ENCODE measurements around the gene FHOD3. TPM values are rescaled to one million over a fixed set of nuclear protein-coding genes. Genes with fewer than 3 reads are reported as not detected.

The FHOD3 gene
- total and polyA plus RNA-seq, 9 of the 15 experiments (the other 6 are each of a cell fraction or from before 2014, with no cell fraction given) = 0.11 TPM; not detected in 8

DNA sequence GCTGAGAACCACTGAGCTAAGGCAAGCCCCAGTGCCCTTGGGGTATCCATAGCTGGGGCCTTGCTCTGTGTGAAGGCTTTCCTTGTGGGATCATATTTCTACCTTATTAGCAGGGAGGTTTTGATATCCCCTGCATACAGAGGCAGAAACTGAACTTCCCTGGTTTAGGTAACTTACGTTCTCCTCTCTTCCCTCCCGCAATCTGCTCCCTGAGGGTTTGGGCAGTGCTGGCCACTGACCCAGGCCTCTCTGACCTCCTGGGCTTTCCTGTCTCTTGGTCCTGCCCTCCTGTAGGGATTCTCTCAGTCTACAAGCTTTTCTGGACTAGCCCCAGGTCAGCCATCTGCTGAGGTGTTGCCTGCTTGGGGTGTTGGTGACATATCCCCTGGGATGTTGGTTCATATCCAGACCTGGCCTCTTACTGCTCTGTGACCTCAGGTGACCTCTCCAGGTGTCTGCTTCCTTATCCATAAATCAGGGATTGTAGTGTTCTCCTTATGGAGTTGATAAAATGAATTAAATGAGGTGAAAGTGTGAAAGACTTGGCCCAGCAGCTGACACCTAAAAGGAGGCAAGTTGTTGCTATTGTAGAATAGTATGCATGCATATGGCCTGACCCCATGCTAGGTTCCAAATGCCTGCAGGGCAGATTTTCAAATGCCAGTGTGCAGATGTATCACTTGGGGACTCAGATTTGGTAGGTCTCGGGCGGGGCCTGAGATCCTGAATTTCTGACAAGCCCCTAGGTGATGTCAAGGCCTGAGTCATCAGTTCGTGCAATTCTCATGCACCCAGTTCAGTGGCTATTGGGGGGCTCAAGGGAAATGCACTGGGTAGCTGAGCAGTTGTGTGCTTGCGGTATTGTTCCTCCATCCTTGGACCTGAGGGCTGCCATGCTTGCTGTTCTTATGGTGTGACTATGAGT, 106.6 kb downstream of the FHOD3 start:
- no peaks in the 10 kb centered on the region; the same call in 1 of the 2 replicates for H4K20me1 ChIP-seq (replicated peaks; ENCODE audit: control insufficient read depth, insufficient read depth, low read length)
- no peaks in the 10 kb centered on the region for H3K9me1 ChIP-seq (ENCODE audit: control insufficient read depth, insufficient read depth, low read length)
- ChIA-PET POLR2A (interaction anchor here (0.6 to 1.4 kb wide), 3 partner anchors 27 to 432 kb away, joined by 3 to 4 read pairs (median 3); partner anchors contain the start of gene RMP24), CTCF (ENCODE audit: low intra/inter-chr PET ratio) (no interaction called here)
- no peaks in the 10 kb centered on the region for H3K79me2 ChIP-seq (ENCODE audit: control insufficient read depth, insufficient read depth, low read length)
- DNase-seq (ENCODE audit: extremely low read depth in 1 of 4, low spot score in 3 of 4) (no peak), ATAC-seq (no peak), FAIRE-seq (no peak)
- no peaks in the 10 kb centered on the region for H3K9me3 ChIP-seq (replicated peaks; ENCODE audit: control insufficient read depth, insufficient read depth, low read depth, low read length)
- no peak overlapping the region for H3K9ac ChIP-seq (ENCODE audit: insufficient read depth in 1 of 2, low read depth in 2 of 2, low read length in 2 of 2)
- no peak overlapping the region for H3K27ac ChIP-seq (ENCODE audit: extremely low read depth, low read depth, low read length)
- 2% methylated on average over 6 of the region's 6 CpGs for WGBS (ENCODE audit: insufficient coverage, low coverage, missing lambda C conversion rate)
- no peak overlapping the region for H3K4me2 ChIP-seq (ENCODE audit: insufficient read depth, low read length)
- no peak overlapping the region for H2AFZ ChIP-seq (ENCODE audit: low read depth, low read length)
- no TSS peak for BruUV-seq (replicated peaks)
- in situ Hi-C loops (cut with MboI) (no loop called here), intact Hi-C loops (cut with micrococcal nuclease) (no loop called here)
- H3K4me3 ChIP-seq = no peak overlapping the region
- no peaks in the 10 kb centered on the region for H3K4me1 ChIP-seq (replicated peaks in 1 of 2; ENCODE audit: control insufficient read depth in 2 of 2, insufficient read depth in 2 of 2, low read length in 2 of 2)
- no peaks in the 10 kb centered on the region for H3K36me3 ChIP-seq (ENCODE audit: control insufficient read depth, insufficient read depth, low read length)
- no peak for TF ChIP-seq ZNF639 (CRISPR knock-in tag; conservative IDR thresholded peaks at IDR 0.05 in 1 of 2, IDR thresholded peaks at IDR 0.05 in 1 of 2)
- no peak for TF ChIP-seq ZFP91 (CRISPR knock-in tag; IDR thresholded peaks at IDR 0.05)
- TF ChIP-seq PCBP1 (IDR thresholded peaks at IDR 0.05; ENCODE audit: low read depth, low read length, poor library complexity, severe bottlenecking) = no peak
- TF ChIP-seq DLX4 (CRISPR knock-in tag; IDR thresholded peaks at IDR 0.05) = no peak
- no peak for TF ChIP-seq ZNF316 (IDR thresholded peaks at IDR 0.05)
- TF ChIP-seq GABPB2 (CRISPR knock-in tag; conservative IDR thresholded peaks at IDR 0.05) = no peak
- TF ChIP-seq, protein P1, sequence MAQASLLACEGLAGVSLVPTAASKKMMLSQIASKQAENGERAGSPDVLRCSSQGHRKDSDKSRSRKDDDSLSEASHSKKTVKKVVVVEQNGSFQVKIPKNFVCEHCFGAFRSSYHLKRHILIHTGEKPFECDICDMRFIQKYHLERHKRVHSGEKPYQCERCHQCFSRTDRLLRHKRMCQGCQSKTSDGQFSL (CRISPR knock-in tag; IDR thresholded peaks at IDR 0.05) = no peak
- TF ChIP-seq, protein P1 (tag; IDR thresholded peaks at IDR 0.05) = no peak
- TF ChIP-seq, protein P2, sequence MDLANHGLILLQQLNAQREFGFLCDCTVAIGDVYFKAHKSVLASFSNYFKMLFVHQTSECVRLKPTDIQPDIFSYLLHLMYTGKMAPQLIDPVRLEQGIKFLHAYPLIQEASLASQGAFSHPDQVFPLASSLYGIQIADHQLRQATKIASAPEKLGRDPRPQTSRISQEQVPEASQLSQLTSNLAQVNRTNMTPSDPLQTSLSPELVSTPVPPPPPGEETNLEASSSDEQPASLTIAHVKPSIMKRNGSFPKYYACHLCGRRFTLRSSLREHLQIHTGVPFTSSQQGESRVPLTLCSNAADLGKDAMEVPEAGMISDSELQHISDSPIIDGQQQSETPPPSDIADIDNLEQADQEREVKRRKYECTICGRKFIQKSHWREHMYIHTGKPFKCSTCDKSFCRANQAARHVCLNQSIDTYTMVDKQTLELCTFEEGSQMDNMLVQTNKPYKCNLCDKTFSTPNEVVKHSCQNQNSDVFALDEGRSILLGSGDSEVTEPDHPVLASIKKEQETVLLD (IDR thresholded peaks at IDR 0.05) = no peak
- H3K27me3 ChIP-seq (ENCODE audit: control insufficient read depth in 2 of 2, insufficient read depth in 2 of 2, low read length in 2 of 2) = peaks cover 0 to 10% of the 10 kb centered on the region in 2 experiments; a peak in 1 of 5 replicates

Data from K562 (cell line).